GM21526 (cell line): ENCODE data around the gene MPO.

ENCODE experiments used
- ATAC-seq: cut with Tn5 transposase; IDR thresholded peaks from one replicate; pipeline ENCODE4 v1.9.1; 2021; ENCODE audit warnings: moderate library complexity; ENCODE audit not compliant: unreplicated experiment, low FRiP score

The MPO gene

GRCh38 chr17:58279736-58280479, 827 bp downstream of the MPO start:
- no peak for ATAC-seq

GRCh38 chr17:58279016-58279711, 1.6 kb downstream of the MPO start:
- no peak for ATAC-seq

GRCh38 chr17:58278661-58279015, 2.1 kb downstream of the MPO start:
- no peak for ATAC-seq

GRCh38 chr17:58277802-58278595, 2.7 kb downstream of the MPO start:
- ATAC-seq: no peak

- ATAC-seq: no peak
Observed at GRCh38 chr17:58277107-58277801, 3.5 kb downstream of the MPO start.

- no peak for ATAC-seq
Observed at GRCh38 chr17:58276423-58276822, 4.3 kb downstream of the MPO start.

GRCh38 chr17:58275417-58275816, 5.3 kb downstream of the MPO start:
- ATAC-seq: no peak

- ATAC-seq: no peak
Observed at GRCh38 chr17:58273453-58274104, 7.2 kb downstream of the MPO start.

GRCh38 chr17:58272367-58273280, 8.1 kb downstream of the MPO start:
- ATAC-seq: no peak

- no peak for ATAC-seq
Observed at GRCh38 chr17:58271216-58271931, 9.4 kb downstream of the MPO start.

GRCh38 chr17:58270476-58271215, 10.1 kb downstream of the MPO start:
- no peak for ATAC-seq

GRCh38 chr17:58269557-58270291, 11.0 kb downstream of the MPO start:
- no peak for ATAC-seq

- no peak for ATAC-seq
Observed at GRCh38 chr17:58268774-58269556, 11.8 kb downstream of the MPO start.

GRCh38 chr17:58268326-58268725, 12.4 kb downstream of the MPO start:
- ATAC-seq: no peak

GRCh38 chr17:58267347-58268324, 13.1 kb downstream of the MPO start:
- ATAC-seq: no peak
